Activated naive CD4-positive, alpha-beta T cell treated with anti-CD3 and anti-CD28 coated beads, Interleukin-2, amount 10 ng/mL, durations not matched to agents 5 hours and 36 hours (primary cell): Measurements from ENCODE around the gene AMPD1. TPM values are rescaled to one million over a fixed set of nuclear protein-coding genes. Genes with fewer than 3 reads are reported as not detected.

Source experiments
- total RNA-seq, 2 experiments: library from RNA; stranded (reverse); gene quantifications; one replicate each; pipeline ENCODE4 v1.2.3, GENCODE V29; 2021

The AMPD1 gene
- total RNA-seq, result not detected

GRCh38 chr1:114695430-114696058 is at the start of gene AMPD1:
TSS of gene AMPD1 (minus strand) at chr1:114695546. CDS start at chr1:114695471, 75 bp downstream.

DNA sequence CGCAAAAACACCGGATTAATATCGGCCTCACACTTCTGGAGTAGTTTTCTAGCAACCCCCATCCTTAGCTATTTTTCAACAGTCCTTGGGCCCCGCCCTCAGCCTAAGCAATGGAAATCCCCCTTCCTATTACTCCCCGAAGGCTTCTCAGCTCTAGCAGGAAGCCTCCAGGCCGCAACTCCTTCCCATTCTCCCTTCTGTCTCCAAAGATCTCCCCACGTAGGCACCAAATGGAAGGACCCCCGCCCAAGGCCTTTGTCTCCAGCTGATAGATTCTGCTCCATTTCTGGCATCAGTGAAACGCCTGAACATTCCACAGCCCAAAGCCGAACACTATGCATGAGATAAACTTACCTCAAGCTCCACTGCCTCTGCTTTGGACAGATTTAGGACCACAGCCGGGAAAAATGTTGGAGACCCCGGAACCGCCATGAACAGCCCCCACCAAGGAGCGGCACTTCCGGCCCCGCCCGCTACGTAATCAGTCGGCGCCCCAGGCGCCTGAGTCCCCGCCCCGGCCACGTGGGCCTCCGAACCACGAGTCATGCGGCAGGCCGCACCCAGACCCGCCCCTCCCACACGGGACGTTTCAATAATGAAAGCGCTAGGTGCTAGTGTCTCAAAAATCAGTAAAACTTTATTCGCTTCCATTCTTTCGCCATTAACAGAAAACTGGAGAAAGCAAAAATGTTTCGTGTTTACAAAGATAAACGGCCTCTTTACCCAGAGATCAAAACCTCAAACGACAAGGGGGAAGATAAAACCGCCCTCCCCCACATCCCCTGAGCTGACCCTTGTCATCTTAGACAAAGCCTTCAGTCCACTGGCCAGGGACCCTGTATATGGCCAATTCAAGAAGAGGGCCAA is 21.2 kb upstream of the AMPD1 start, which contains the start of gene NRAS:
Gene NRAS (minus strand): TSS at position 468 of the 867 bp plus-strand sequence. CDS start 611 bp downstream, outside the sequence.

DNA sequence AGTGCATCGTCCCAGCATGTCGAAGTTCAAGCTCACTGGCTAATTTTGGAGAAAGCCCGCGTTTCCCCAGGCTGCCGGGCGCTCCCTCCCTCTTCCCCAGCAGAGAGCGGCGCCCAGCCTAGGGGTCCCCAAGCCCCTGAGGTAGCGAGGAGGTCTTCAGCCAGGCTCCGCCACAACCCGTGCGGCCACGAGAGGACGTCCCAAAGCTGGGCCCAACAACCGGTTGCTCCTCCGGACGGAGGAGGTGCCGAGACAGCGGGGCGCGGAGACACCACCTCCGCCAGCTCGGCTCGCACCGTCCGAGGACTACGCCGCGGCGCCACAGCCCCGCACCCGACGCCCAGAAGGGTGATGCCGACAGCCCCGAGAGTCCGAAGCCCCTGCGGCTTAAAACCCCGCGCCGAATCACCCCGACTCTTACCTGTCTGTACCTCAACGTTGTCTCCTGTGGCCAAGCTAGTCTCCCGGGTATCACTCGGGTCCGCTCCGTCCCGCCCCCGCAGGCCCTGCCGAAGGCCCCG is 25.7 kb downstream of the AMPD1 start, which contains the start of gene DENND2C:
Gene DENND2C (minus strand): TSS at position 488 of the 521 bp plus-strand sequence. CDS start 44,065 bp downstream, outside the sequence.

Other genes with a start within 250 kb of the AMPD1 start
- 10 to 100 TPM; 39.1 to 39.5 TPM for gene TRIM33, start 184.3 kb downstream of the AMPD1 start, total RNA-seq
- gene BCAS2, start 113.9 kb downstream of the AMPD1 start, total RNA-seq, result 10 to 100 TPM; 38.2 to 39.1 TPM
- gene DENND2C, start 25.5 kb downstream of the AMPD1 start, total RNA-seq, result under 1 TPM; 0.23 to 0.31 TPM
- 10 to 100 TPM; 45.8 to 47.2 TPM for gene NRAS, start 21.2 kb upstream of the AMPD1 start, total RNA-seq
- 100 to 1,000 TPM; 401 to 408 TPM for gene CSDE1, start 62.4 kb upstream of the AMPD1 start, total RNA-seq
- gene SIKE1, start 85.1 kb upstream of the AMPD1 start, total RNA-seq, result 10 to 100 TPM; 54.5 to 54.7 TPM
- gene SYCP1, start 159.3 kb upstream of the AMPD1 start, total RNA-seq, result not detected